GM12878 (cell line): ENCODE measurements around the gene POU4F1.

ENCODE experiments used
- BHLHE40 ChIP-seq, 2 experiments: fragments of 450-650 bp in 1 of 2; IDR thresholded peaks; 2 replicates each; pipeline ENCODE4 v1.6.1; 2011 to 2017; ENCODE audit warnings: low read depth in 2 of 2, borderline replicate concordance in 1 of 2, improper control_type of control experiment in 1 of 2, low read length in 1 of 2, mild to moderate bottlenecking in 1 of 2
- CBFB ChIP-seq: IDR thresholded peaks from 2 replicates; pipeline ENCODE4 v1.6.1; 2016; ENCODE audit warnings: antibody characterized with exemption, low read depth
- CEBPB ChIP-seq, 2 experiments: fragments of 150-350 bp in 1 of 2; IDR thresholded peaks; 2 replicates each; pipeline ENCODE4 v1.6.1; 2012 to 2014; ENCODE audit warnings: low read depth in 2 of 2, low read length in 2 of 2, borderline replicate concordance in 1 of 2, inconsistent platforms in 1 of 2
- CHD1 ChIP-seq: IDR thresholded peaks from 2 replicates; pipeline ENCODE4 v1.6.1; 2012; ENCODE audit warnings: low read depth, low read length, improper control_type of control experiment
- CTCF ChIP-seq, 3 experiments: IDR thresholded peaks in 2 of 3; conservative IDR thresholded peaks in 1 of 3; 2 replicates each; pipeline ENCODE4 v1.5.1; 2011; ENCODE audit warnings: low read depth in 3 of 3, low read length in 3 of 3, mild to moderate bottlenecking in 3 of 3, control low read depth in 2 of 3, moderate library complexity in 2 of 3, inconsistent platforms in 1 of 3, mixed read lengths in 1 of 3; ENCODE audit not compliant: control insufficient read depth in 2 of 3, insufficient read depth in 1 of 3; ENCODE audit errors: extremely low read depth in 1 of 3
- CUX1 ChIP-seq: IDR thresholded peaks from 2 replicates; pipeline ENCODE4 v1.6.1; 2012; ENCODE audit warnings: improper control_type of control experiment, low read depth, low read length; ENCODE audit not compliant: insufficient replicate concordance
- ELK1 ChIP-seq: IDR thresholded peaks from 2 replicates; pipeline ENCODE4 v1.6.1; 2012; ENCODE audit warnings: low read depth, low read length, improper control_type of control experiment
- EP300 ChIP-seq, 2 experiments: fragments of 150-350 bp in 1 of 2; IDR thresholded peaks; 2 replicates each; pipeline ENCODE4 v1.6.1; 2011 to 2012; ENCODE audit warnings: low read depth in 2 of 2, low read length in 2 of 2, borderline replicate concordance in 1 of 2, improper control_type of control experiment in 1 of 2, inconsistent platforms in 1 of 2; ENCODE audit not compliant: control insufficient read depth in 1 of 2
- EZH2 ChIP-seq: IDR thresholded peaks from 2 replicates; pipeline ENCODE4 v1.6.1; 2012; ENCODE audit warnings: low read depth, mild to moderate bottlenecking, control low read depth, inconsistent platforms, low read length, borderline replicate concordance; ENCODE audit not compliant: control insufficient read depth
- POLR2A ChIP-seq: IDR thresholded peaks from 2 replicates; pipeline ENCODE4 v1.6.1; 2011; ENCODE audit warnings: low read depth, mild to moderate bottlenecking, low read length
- POLR2AphosphoS5 ChIP-seq: IDR thresholded peaks from 2 replicates; pipeline ENCODE4 v1.6.1; 2011; ENCODE audit warnings: mild to moderate bottlenecking, low read length, inconsistent platforms

- TF ChIP-seq CEBPB (IDR thresholded peaks at IDR 0.05; ENCODE audit: borderline replicate concordance in 1 of 2, low read depth in 2 of 2, low read length in 2 of 2) (no peak), CUX1 (no peak), POLR2AphosphoS5 (no peak), BHLHE40 (IDR thresholded peaks at IDR 0.05; ENCODE audit: borderline replicate concordance in 1 of 2, low read depth in 2 of 2, low read length in 1 of 2) (no peak), EZH2 (no peak), CTCF (IDR thresholded peaks at IDR 0.05 in 2 of 3, conservative IDR thresholded peaks at IDR 0.05 in 1 of 3; ENCODE audit: control insufficient read depth in 2 of 3, extremely low read depth in 1 of 3, insufficient read depth in 1 of 3, low read depth in 3 of 3, low read length in 3 of 3) (no peak), POLR2A (no peak), ELK1 (no peak), CHD1 (no peak), CBFB (no peak), EP300 (IDR thresholded peaks at IDR 0.05; ENCODE audit: borderline replicate concordance in 1 of 2, control insufficient read depth in 1 of 2, low read depth in 2 of 2, low read length in 2 of 2) (no peak)
Measured at GRCh38 chr13:78593652-78594455, 9.5 kb downstream of the POU4F1 start.
